Activated CD8-positive, alpha-beta T cell treated with anti-CD3 and anti-CD28 coated beads, Interleukin-2, amount 10 ng/mL, durations not matched to agents 7 days and 5 days (primary cell): ENCODE data around the gene DNAJC7. TPM values are rescaled to one million over a fixed set of nuclear protein-coding genes. Genes with fewer than 3 reads are reported as not detected.
A peak's percentile ranks its signal among the peaks of the same experiment; 100 is the strongest.

Experiments used
- ATAC-seq: fragments of 150-1000 bp; cut with Tn5 transposase; one replicate; pipeline ENCODE4 v1.10.0; 2021; ENCODE audit warnings: moderate library complexity
- CTCF ChIA-PET: fragments of 350-600 bp; sonication (Branson Sonifier 250); formaldehyde crosslinking; loops from one replicate; lab custom pipeline; 2021; ENCODE audit warnings: antibody characterized with exemption; lab: Charles Lee
- POLR2A ChIA-PET: fragments of 350-600 bp; sonication (Branson Sonifier 250); formaldehyde crosslinking; loops from one replicate; lab custom pipeline; 2021; ENCODE audit warnings: antibody characterized with exemption; lab: Charles Lee
- DNase-seq: peaks from one replicate; pipeline ENCODE4 v3.0.0-alpha.2; 2020
- H3K27ac Mint-ChIP-seq: one replicate; pipeline ENCODE4 v1.8.0; 2021; ENCODE audit warnings: mild to moderate bottlenecking, mixed read lengths
- H3K27me3 Mint-ChIP-seq: one replicate; pipeline ENCODE4 v1.8.0; 2021; ENCODE audit warnings: low read depth, mixed read lengths
- H3K36me3 Mint-ChIP-seq: one replicate; pipeline ENCODE4 v1.8.0; 2021; ENCODE audit warnings: low read depth, mixed read lengths
- H3K4me1 Mint-ChIP-seq: one replicate; pipeline ENCODE4 v1.8.0; 2021; ENCODE audit warnings: low read depth, mixed read lengths
- H3K4me3 Mint-ChIP-seq: one replicate; pipeline ENCODE4 v1.8.0; 2021; ENCODE audit warnings: mild to moderate bottlenecking, mixed read lengths
- H3K9me3 Mint-ChIP-seq: one replicate; pipeline ENCODE4 v1.8.0; 2022; ENCODE audit warnings: mixed read lengths; ENCODE audit not compliant: insufficient read depth
- total RNA-seq, 2 experiments: library from RNA; stranded (reverse); gene quantifications; one replicate each; pipeline ENCODE4 v1.2.3, GENCODE V29; 2021

Gene DNAJC7
- total RNA-seq, 2 experiments from 2014 or later = 86.1 to 99.8 TPM

DNA sequence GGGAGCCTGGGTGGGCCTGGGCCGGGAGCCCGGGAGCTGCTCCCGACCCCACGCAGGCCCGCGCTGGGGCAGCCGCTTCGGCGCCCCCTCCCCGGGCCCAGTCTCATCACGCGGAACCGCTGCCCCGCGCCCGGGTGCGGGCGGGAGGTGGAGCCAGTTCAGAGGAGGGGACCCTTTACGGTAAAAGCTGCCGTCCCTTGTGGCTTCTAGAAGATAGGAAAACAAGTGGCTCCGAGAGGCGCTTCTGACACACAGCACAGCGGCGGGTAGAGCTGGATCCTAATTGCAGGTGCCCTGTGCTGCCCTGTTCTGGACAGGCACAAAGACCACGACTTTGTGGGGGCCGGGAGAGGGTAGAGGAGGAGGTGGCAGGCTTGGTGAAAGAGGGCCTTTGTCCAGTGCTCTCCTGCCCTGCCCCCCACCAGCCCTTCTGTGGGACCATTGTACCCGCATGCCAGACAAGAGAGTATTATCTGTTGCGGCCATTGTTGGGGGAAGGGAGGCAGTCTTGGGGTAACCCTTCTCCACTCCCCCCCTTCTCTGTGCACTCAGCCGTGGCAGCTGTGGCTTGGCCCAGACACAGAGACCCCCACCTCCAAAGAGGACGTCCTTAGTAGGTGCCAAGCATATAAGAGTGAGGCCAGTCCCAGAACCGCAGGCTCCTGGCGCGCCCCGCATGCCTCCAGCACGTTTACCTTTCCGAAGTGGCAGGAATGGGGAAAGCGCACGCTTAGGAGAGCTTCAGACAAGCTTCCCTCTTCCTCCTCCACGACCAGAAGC is 49.9 kb downstream of the DNAJC7 start:
- Mint-ChIP-seq H3K36me3 (peaks cover 33% of the 10 kb centered on the region), H3K4me3 (peak overlapping the region; percentile 83), H3K27me3 (no peaks in the 10 kb centered on the region), H3K27ac (peak overlapping the region; percentile 82), H3K4me1 (peaks cover 47% of the 10 kb centered on the region), H3K9me3 (no peaks in the 10 kb centered on the region)
- DNase-seq (peak; percentile 59), ATAC-seq (no peak)
- ChIA-PET CTCF (interaction anchor here (0.8 to 5.4 kb wide), 6 partner anchors 9 to 156 kb away, joined by 3 to 25 read pairs (median 10); partner anchors contain the start of genes DNAJC7, NKIRAS2, ODAD4 and P3H4), POLR2A (interaction anchor here (0.8 to 5.5 kb wide), 12 partner anchors 13 to 439 kb away, joined by 3 to 60 read pairs (median 8); partner anchors contain the start of genes ACLY, DHX58, DNAJC7 and KAT2A)

DNA sequence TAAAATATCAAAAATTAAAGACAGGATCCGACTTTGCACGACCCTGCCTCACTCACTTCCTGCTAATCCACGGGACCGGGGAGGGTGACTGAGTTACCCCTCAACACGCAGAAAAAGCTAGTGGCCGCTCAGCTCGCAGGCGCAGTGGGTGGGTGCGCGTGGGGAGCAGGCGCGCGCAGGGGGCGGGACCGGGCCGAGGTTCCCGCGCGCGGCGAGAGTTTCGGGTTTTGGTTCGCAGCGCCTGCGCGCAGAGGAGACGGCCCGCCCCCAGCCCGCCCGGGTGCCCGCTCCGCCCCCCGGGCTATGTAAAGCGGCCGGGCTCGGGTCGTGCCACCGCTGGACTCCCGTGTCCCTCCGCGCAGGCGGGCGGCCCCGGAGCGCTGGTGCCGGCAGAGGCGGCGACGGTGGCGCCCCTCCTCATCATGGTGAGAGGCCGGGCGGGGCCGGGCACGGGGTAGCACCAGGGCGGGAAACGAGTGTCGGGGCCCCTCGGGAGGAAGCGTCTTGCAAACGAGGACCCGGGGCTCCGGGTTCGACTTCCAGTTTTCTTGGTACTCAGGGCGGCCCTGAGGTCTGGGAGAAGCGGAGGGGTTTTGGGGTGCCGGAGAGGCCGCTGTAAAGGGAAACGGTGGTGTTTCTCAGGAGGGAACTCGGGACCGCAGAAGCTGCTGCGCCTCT is 50.6 kb downstream of the DNAJC7 start, which contains the start of gene CNP:
TSS of gene CNP (plus strand) at position 333 of the 678 bp plus-strand sequence. CDS start at position 423, 90 bp downstream.
- no peaks in the 10 kb centered on the region for H3K9me3 Mint-ChIP-seq

GRCh38 chr17:41965694-41966462 is 51.4 kb downstream of the DNAJC7 start:
- H3K27ac Mint-ChIP-seq = peak overlapping the region; percentile 83

More for the DNA sequence above, 50.6 kb downstream of the DNAJC7 start, which contains the start of gene CNP:
- peak within 1 kb of the TSS; percentile 83 for H3K4me3 Mint-ChIP-seq
- CTCF ChIA-PET = interaction anchor here (0.9 to 5.4 kb wide), 11 partner anchors 36 to 215 kb away, joined by 3 to 25 read pairs (median 5); partner anchors contain the start of genes ACLY, DNAJC7, KAT2A and KCNH4
- ATAC-seq (peak; percentile 83), DNase-seq (peak; percentile 93)
- peak within 1 kb of the TSS; percentile 83 for H3K27ac Mint-ChIP-seq
- H3K4me1 Mint-ChIP-seq = peaks cover 47% of the 10 kb centered on the region
- H3K36me3 Mint-ChIP-seq = peaks cover 28% of the 10 kb centered on the region
- no peaks in the 10 kb centered on the region for H3K27me3 Mint-ChIP-seq
- POLR2A ChIA-PET = interaction anchor here (0.5 to 5.5 kb wide), 18 partner anchors 13 to 439 kb away, joined by 3 to 60 read pairs (median 6); partner anchors contain the start of genes ACLY, DHX58, DNAJC7 and KAT2A

GRCh38 chr17:41962768-41963434 is 54.3 kb downstream of the DNAJC7 start:
- DNase-seq (peak; percentile 82), ATAC-seq (peak; percentile 22)
- Mint-ChIP-seq H3K27ac (peak overlapping the region; percentile 28), H3K9me3 (no peaks in the 10 kb centered on the region), H3K4me1 (peaks cover 26% of the 10 kb centered on the region), H3K4me3 (no peak overlapping the region), H3K27me3 (no peaks in the 10 kb centered on the region), H3K36me3 (peaks cover 2% of the 10 kb centered on the region)
- CTCF ChIA-PET = interaction anchor here (0.6 to 5.4 kb wide), 42 partner anchors 8 to 1436 kb away, joined by 3 to 32 read pairs (median 4); partner anchors contain the start of genes ACLY, ARL4D, DHX58 and DNAJC7
- POLR2A ChIA-PET = interaction anchor here (0.6 to 1.1 kb wide), 3 partner anchors 55 to 427 kb away, joined by 3 to 5 read pairs (median 5); partner anchors contain the start of gene DHX58

More at GRCh38 chr17:41965694-41966462, 51.4 kb downstream of the DNAJC7 start:
- ChIA-PET POLR2A (interaction anchor here (0.5 to 5.5 kb wide), 19 partner anchors 14 to 440 kb away, joined by 3 to 60 read pairs (median 7); partner anchors contain the start of genes ACLY, DHX58, DNAJC7 and KAT2A), CTCF (interaction anchor here (0.9 to 5.4 kb wide), 14 partner anchors 35 to 215 kb away, joined by 4 to 25 read pairs (median 5); partner anchors contain the start of genes ACLY, DHX58, DNAJC7 and KAT2A)
- peak overlapping the region; percentile 83 for H3K4me3 Mint-ChIP-seq
- peaks cover 24% of the 10 kb centered on the region for H3K36me3 Mint-ChIP-seq
- ATAC-seq (peak; percentile 62), DNase-seq (peak; percentile 74)
- no peaks in the 10 kb centered on the region for H3K9me3 Mint-ChIP-seq
- H3K4me1 Mint-ChIP-seq = peaks cover 44% of the 10 kb centered on the region
- H3K27me3 Mint-ChIP-seq = no peaks in the 10 kb centered on the region

- no peaks in the 10 kb centered on the region for H3K9me3 Mint-ChIP-seq
- no peaks in the 10 kb centered on the region for H3K27me3 Mint-ChIP-seq
- H3K4me3 Mint-ChIP-seq = no peak overlapping the region
- H3K27ac Mint-ChIP-seq = no peak overlapping the region
- H3K36me3 Mint-ChIP-seq = no peaks in the 10 kb centered on the region
- ChIA-PET POLR2A (interaction anchor here (0.6 kb wide), 1 partner anchor 428 kb away, joined by 3 read pairs; no protein-coding TSS in a partner anchor), CTCF (interaction anchor here (0.9 to 5.4 kb wide), 11 partner anchors 26 to 155 kb away, joined by 3 to 25 read pairs (median 7); partner anchors contain the start of genes ODAD4 and ZNF385C)
- DNase-seq (no peak), ATAC-seq (no peak)
- H3K4me1 Mint-ChIP-seq = peaks cover 18% of the 10 kb centered on the region
Measured at GRCh38 chr17:41962111-41962510, 55.1 kb downstream of the DNAJC7 start.

DNA sequence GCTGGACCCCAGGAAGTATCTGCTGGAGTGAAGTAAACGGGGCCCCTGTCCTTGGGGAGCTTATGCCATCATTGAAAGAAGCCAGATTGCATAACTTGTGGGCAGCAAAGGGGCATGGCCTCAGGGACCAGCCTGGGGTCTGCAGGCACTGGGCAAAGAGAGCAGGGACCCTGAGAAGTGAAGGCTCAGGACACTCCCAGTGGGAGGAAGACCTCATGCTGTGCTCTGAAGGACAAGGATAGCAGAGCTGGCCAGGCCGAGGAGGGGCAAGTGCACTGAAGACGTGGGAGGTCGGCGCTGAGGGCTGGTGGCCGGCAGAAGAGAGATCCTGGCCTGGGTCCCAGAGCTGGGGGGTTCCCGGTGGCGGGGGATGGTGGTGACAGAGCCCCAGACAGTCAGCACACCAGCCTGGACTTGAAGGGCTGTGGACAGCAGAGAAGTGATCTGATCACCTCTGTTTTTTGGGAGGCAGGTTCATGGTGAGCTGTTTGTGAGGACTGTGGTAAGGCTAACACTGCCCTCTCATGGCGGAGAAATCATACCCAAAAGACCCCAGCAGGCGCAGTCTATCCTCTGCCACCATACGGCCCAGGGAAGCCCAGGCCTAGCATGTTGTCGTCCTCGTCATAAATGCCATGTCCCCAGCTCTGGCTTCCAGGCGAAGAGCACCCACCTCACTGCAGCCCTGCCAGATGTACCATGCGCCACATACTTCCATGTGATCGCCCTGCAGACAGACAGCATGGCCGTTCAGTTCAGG is 57.7 kb downstream of the DNAJC7 start:
- ATAC-seq (no peak), DNase-seq (peak; percentile 31)
- ChIA-PET CTCF (interaction anchor here (0.8 to 1.5 kb wide), 5 partner anchors 30 to 173 kb away, joined by 3 to 8 read pairs (median 3); partner anchors contain the start of genes DNAJC7, JUP and ODAD4), POLR2A (no interaction called here)
- Mint-ChIP-seq H3K4me1 (peaks cover 4% of the 10 kb centered on the region), H3K4me3 (no peak overlapping the region), H3K27ac (no peak overlapping the region), H3K27me3 (no peaks in the 10 kb centered on the region), H3K9me3 (no peaks in the 10 kb centered on the region), H3K36me3 (no peaks in the 10 kb centered on the region)

GRCh38 chr17:41959030-41959335 is 58.3 kb downstream of the DNAJC7 start:
- POLR2A ChIA-PET = interaction anchor here (1.1 kb wide), 1 partner anchor 14 kb away, joined by 3 read pairs; no protein-coding TSS in a partner anchor
- H3K27me3 Mint-ChIP-seq = no peaks in the 10 kb centered on the region
- H3K36me3 Mint-ChIP-seq = no peaks in the 10 kb centered on the region
- no peak overlapping the region for H3K4me3 Mint-ChIP-seq
- ATAC-seq (no peak), DNase-seq (no peak)
- H3K9me3 Mint-ChIP-seq = no peaks in the 10 kb centered on the region
- CTCF ChIA-PET = interaction anchor here (0.7 to 1.5 kb wide), 5 partner anchors 29 to 173 kb away, joined by 3 to 8 read pairs (median 3); partner anchors contain the start of genes DNAJC7, JUP and ODAD4
- peaks cover 4% of the 10 kb centered on the region for H3K4me1 Mint-ChIP-seq
- H3K27ac Mint-ChIP-seq = no peak overlapping the region

- no peaks in the 10 kb centered on the region for H3K9me3 Mint-ChIP-seq
- peaks cover 3% of the 10 kb centered on the region for H3K4me1 Mint-ChIP-seq
- CTCF ChIA-PET = no interaction called here
- POLR2A ChIA-PET = interaction anchor here (1.1 kb wide), 1 partner anchor 15 kb away, joined by 3 read pairs; no protein-coding TSS in a partner anchor
- H3K4me3 Mint-ChIP-seq = no peak overlapping the region
- no peaks in the 10 kb centered on the region for H3K27me3 Mint-ChIP-seq
- ATAC-seq (no peak), DNase-seq (no peak)
- H3K36me3 Mint-ChIP-seq = no peaks in the 10 kb centered on the region
- H3K27ac Mint-ChIP-seq = no peak overlapping the region
Measured at GRCh38 chr17:41957869-41958439, 59.3 kb downstream of the DNAJC7 start.

GRCh38 chr17:41957031-41957868 is 60.0 kb downstream of the DNAJC7 start:
- no peaks in the 10 kb centered on the region for H3K9me3 Mint-ChIP-seq
- ATAC-seq (no peak), DNase-seq (no peak)
- H3K27me3 Mint-ChIP-seq = no peaks in the 10 kb centered on the region
- H3K27ac Mint-ChIP-seq = no peak overlapping the region
- POLR2A ChIA-PET = no interaction called here
- H3K4me1 Mint-ChIP-seq = no peaks in the 10 kb centered on the region
- no peaks in the 10 kb centered on the region for H3K36me3 Mint-ChIP-seq
- CTCF ChIA-PET = no interaction called here
- H3K4me3 Mint-ChIP-seq = no peak overlapping the region
